HL-60 (cell line): ENCODE data around the gene NPS.

ENCODE experiments used
- TF ChIP-seq, protein P1 (sequence below): IDR thresholded peaks from 2 replicates; pipeline ENCODE4 v1.6.1; 2012; ENCODE audit warnings: low read depth; ENCODE audit not compliant: insufficient replicate concordance
- TF ChIP-seq, protein P2 (sequence below): IDR thresholded peaks from one replicate; pipeline ENCODE4 v1.5.1; 2011; ENCODE audit warnings: low read length, control low read depth, inconsistent platforms; ENCODE audit not compliant: insufficient read depth

DNA sequence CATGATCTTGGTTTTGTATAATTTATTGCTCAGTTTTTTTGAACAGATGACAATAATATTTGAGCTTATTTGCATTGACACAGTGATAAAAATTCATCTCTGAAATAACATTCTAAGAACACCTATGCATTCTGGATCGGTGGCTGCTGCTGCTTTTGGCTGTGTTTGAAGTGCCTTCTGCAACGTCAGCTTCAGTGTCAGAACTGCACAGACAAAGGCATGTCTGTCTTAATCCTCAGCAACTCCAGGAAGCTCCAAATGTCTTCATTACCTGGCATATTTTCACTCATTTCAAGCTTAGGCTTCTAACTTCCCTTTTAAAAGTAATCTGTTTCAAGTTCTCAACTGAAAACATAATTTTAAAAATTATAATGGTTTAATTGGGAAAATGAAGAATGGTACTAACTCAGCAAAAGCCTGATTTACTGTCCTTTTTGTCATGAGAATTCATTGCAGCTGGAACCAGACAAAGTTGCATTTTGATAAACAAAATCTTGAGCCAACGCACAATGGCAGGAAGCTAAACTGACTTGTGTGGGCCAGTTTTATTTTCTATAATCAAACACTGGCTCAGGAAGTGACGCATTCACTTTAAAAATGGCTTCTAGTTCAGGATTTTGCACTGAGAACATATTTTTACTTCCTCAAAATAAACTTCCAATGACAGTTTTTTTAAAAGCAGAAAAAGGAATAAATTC lies 38.7 kb downstream of the NPS start:
- TF ChIP-seq, protein P1, sequence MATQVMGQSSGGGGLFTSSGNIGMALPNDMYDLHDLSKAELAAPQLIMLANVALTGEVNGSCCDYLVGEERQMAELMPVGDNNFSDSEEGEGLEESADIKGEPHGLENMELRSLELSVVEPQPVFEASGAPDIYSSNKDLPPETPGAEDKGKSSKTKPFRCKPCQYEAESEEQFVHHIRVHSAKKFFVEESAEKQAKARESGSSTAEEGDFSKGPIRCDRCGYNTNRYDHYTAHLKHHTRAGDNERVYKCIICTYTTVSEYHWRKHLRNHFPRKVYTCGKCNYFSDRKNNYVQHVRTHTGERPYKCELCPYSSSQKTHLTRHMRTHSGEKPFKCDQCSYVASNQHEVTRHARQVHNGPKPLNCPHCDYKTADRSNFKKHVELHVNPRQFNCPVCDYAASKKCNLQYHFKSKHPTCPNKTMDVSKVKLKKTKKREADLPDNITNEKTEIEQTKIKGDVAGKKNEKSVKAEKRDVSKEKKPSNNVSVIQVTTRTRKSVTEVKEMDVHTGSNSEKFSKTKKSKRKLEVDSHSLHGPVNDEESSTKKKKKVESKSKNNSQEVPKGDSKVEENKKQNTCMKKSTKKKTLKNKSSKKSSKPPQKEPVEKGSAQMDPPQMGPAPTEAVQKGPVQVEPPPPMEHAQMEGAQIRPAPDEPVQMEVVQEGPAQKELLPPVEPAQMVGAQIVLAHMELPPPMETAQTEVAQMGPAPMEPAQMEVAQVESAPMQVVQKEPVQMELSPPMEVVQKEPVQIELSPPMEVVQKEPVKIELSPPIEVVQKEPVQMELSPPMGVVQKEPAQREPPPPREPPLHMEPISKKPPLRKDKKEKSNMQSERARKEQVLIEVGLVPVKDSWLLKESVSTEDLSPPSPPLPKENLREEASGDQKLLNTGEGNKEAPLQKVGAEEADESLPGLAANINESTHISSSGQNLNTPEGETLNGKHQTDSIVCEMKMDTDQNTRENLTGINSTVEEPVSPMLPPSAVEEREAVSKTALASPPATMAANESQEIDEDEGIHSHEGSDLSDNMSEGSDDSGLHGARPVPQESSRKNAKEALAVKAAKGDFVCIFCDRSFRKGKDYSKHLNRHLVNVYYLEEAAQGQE: no peak
- TF ChIP-seq, protein P2, sequence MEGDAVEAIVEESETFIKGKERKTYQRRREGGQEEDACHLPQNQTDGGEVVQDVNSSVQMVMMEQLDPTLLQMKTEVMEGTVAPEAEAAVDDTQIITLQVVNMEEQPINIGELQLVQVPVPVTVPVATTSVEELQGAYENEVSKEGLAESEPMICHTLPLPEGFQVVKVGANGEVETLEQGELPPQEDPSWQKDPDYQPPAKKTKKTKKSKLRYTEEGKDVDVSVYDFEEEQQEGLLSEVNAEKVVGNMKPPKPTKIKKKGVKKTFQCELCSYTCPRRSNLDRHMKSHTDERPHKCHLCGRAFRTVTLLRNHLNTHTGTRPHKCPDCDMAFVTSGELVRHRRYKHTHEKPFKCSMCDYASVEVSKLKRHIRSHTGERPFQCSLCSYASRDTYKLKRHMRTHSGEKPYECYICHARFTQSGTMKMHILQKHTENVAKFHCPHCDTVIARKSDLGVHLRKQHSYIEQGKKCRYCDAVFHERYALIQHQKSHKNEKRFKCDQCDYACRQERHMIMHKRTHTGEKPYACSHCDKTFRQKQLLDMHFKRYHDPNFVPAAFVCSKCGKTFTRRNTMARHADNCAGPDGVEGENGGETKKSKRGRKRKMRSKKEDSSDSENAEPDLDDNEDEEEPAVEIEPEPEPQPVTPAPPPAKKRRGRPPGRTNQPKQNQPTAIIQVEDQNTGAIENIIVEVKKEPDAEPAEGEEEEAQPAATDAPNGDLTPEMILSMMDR: no peak
